Measurements from ENCODE around the gene SLC22A7. TPM values are rescaled to one million over a fixed set of nuclear protein-coding genes. Genes with fewer than 3 reads are reported as not detected.
"Not testable (repeated sequence)": the region's sequence is repeated elsewhere in the genome, so short reads cannot be mapped to it uniquely, and the experiment has no call there.

Gene SLC22A7
- total RNA-seq, 1 donor from 2014 or later, result not detected

GRCh38 chr6:43334466-43335095, 36.5 kb downstream of the SLC22A7 start:
- peak in 1 of 2 donors; percentile 47 for DNase-seq (ENCODE audit: low read depth in 2 of 2)

DNA sequence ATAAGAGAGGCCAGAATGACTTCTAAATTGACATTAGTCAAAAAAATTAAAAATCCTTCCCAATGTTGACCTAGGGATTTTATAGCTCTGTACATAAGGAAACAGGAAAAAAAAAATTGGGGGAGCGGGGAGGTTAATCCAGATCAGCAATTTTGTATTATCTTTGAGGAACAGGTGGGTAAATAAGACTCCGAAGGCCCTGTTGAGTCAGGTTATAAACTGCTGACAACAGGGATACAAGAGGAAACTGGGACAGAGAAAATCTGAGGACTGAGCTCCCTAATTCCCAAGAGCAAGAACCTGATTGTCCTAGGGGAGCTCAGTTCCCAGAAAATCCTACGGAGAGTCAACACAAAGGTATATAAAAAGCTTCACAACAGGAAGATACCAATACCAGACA, 37.4 kb downstream of the SLC22A7 start:
- DNase-seq (ENCODE audit: low read depth in 2 of 2), result no peak

GRCh38 chr6:43336382-43336781, 38.3 kb downstream of the SLC22A7 start:
- DNase-seq (ENCODE audit: low read depth in 2 of 2), result no peak

DNA sequence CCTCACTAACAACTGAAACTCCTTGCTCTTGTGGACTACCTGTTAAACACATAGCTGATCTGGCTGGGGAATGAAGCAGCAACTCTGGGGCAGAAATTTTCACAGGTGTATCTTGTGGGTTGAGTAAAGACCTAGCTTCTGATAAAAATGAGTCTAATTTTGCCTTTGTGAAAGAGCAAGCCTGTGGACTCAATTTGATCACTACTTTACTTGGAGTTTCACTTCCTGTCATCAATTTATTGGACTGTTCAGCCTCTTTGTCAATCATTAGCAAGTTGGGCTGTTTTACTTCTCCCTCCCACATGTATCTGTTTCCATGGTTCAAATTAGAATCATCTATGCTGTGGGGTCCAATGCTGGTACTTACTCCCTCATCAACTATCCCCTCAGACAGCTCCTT, 40.2 kb downstream of the SLC22A7 start:
- DNase-seq (ENCODE audit: low read depth in 2 of 2), result no peak

DNA sequence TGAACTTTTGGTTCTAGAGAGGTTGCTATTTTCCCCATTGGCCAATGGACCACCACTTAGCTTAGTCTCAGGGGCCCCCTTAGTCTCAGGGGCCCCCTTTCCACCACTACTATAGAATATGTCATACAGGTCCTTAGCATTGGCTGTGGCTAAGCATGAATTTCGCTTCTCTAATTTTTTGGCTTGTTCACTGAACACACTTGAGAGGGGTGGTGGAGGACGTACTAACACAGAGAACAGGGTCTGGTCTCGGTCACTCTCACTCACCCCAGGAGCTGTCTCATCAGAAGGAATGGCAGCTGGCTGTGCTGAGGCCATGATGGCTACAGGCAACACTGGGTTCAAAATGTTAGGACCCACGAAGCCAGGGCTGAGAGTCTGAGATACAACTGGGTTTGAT, 41.1 kb downstream of the SLC22A7 start:
- DNase-seq (ENCODE audit: low read depth in 2 of 2), result no peak

- DNase-seq (ENCODE audit: low read depth in 2 of 2), result not testable (repeated sequence)
These were observed 48.2 kb downstream of the SLC22A7 start for GRCh38 chr6:43346243-43346642.

DNA sequence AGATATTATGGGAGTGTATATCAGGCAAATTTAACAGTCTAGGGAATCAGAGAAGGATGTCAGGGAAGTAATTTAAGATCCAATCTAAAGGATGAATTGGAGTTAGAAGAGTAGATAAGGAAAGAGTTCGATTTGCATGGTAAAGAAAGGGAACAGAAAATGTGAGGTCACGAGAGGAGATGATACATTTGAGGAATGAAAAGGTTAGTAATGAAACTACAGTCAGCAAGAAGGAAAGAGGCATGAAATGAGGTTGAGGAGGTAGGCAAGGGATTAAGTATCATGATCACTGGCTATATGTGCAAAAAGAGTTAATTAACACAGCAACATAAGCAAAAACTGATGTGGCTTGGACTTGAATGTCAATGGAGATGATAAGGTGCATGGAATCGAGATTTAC, 49.0 kb downstream of the SLC22A7 start:
- no peak for DNase-seq (ENCODE audit: low read depth in 2 of 2)

DNA sequence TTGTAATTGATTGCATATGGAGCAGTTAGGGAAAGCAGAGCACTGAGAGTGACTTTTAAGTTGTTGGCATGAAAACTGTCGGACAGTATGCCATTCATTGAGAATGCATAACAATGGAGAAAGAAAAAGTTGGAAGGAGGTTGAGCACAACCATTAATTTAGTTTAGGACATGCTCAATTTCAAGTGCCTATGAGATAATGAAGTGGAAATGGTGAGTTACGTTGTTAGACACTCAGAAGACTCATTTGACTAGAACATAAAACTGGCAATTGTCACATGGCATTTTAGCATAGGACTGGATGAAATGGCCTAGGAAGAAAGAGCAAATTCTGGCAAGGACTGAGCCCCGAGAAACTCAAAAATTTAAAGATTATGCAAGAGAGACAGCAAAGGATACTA, 49.4 kb downstream of the SLC22A7 start:
- DNase-seq (ENCODE audit: low read depth in 2 of 2), result no peak

DNA sequence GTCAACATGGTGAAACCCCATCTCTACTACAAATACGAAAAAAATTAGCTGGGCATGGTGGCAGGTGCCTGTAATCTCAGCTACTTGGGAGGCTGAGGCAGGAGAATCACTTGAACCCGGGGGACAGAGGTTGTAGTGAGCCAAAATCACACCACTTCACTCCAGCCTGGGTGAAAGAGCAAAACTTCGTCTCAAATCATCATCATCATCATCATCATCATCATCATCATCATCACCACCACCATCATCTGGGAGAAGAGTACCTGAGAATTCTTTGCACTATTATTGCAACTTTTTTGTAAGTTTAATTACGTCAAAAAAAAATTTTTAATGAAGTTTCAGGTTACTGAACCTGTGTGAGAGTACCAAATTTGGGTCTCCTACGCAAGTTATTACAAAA, 53.9 kb downstream of the SLC22A7 start:
- not testable (repeated sequence) for DNase-seq (ENCODE audit: low read depth in 2 of 2)

Other genes with a start within 250 kb of the SLC22A7 start
- 18.7 and 27.9 TPM in 2 replicates for gene CUL7, start 244.4 kb upstream of the SLC22A7 start, total RNA-seq
- gene MRPL2, start 238.8 kb upstream of the SLC22A7 start, total RNA-seq, result 11.8 and 13.1 TPM in 2 replicates
- gene KLC4, start 238.6 kb upstream of the SLC22A7 start, total RNA-seq, result 14.2 and 17.6 TPM in 2 replicates
- gene PTK7, start 221.9 kb upstream of the SLC22A7 start, total RNA-seq, result 20.0 and 37.8 TPM in 2 replicates
- gene SRF, start 127.0 kb upstream of the SLC22A7 start, total RNA-seq, result 12.5 and 13.8 TPM in 2 replicates
- gene CUL9, start 116.1 kb upstream of the SLC22A7 start, total RNA-seq, result 13.1 and 21.4 TPM in 2 replicates
- 52.0 and 63.5 TPM in 2 replicates for gene DNPH1, start 68.8 kb upstream of the SLC22A7 start, total RNA-seq
- not detected in 2 replicates for gene TTBK1, start 54.8 kb upstream of the SLC22A7 start, total RNA-seq
- not detected in 2 replicates for gene CRIP3, start 10.6 kb downstream of the SLC22A7 start, total RNA-seq
- 4.0 and 7.0 TPM in 2 replicates for gene ZNF318, start 71.4 kb downstream of the SLC22A7 start, total RNA-seq
- gene ABCC10, start 129.3 kb downstream of the SLC22A7 start, total RNA-seq, result 11.7 and 15.7 TPM in 2 replicates
- gene DLK2, start 157.3 kb downstream of the SLC22A7 start, total RNA-seq, result 0.39 and 0.76 TPM in 2 replicates
- 7.3 and 9.0 TPM in 2 replicates for gene TJAP1, start 179.3 kb downstream of the SLC22A7 start, total RNA-seq
- gene LRRC73, start 212.1 kb downstream of the SLC22A7 start, total RNA-seq, result under 0.01 and 0.13 TPM in 2 replicates
- gene YIPF3, start 218.7 kb downstream of the SLC22A7 start, total RNA-seq, result 82.2 and 128 TPM in 2 replicates
- 31.1 and 31.7 TPM in 2 replicates for gene POLR1C, start 218.8 kb downstream of the SLC22A7 start, total RNA-seq